OCI-LY3 (cell line): Measurements from ENCODE around the gene SMR3B.

Source experiments
- CTCF ChIP-seq: fragments of 200-600, 300-600 bp; sonication (generic); IDR thresholded peaks from 2 replicates; pipeline ENCODE4 v1.5.1; 2014; ENCODE audit warnings: antibody characterized with exemption, low read length, low read depth
- EZH2phosphoT487 ChIP-seq: fragments of 200-600 bp; shearing (Covaris generic); IDR thresholded peaks from 2 replicates; pipeline ENCODE4 v1.6.1; 2018; ENCODE audit warnings: antibody characterized with exemption, mixed run types, low read depth

DNA sequence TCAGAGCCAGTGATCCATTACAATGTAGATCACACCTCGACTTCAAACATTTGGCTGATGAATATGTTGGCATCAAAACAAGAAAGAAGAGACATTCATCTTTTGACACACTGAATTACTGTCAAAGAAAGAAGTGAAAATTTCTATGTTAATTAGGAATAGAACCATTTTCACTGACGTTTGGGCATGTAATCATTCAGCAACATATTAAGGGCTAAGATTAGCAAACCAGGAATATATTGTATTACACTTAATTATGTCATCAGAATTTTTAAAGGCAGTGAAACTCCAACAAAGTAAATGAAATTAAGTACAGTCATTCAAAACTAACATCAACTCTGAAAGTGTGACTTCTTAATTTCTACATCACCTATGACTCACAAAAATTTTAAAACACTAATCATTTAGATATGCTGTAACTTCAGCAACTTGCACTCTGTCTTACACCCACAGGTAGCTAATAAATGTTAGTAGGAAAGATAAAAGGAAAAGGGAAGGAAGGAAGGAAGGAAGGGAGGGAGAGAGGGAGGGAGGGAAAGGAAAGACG lies 23.7 kb upstream of the SMR3B start:
- TF ChIP-seq CTCF, result no peak
- TF ChIP-seq EZH2phosphoT487, result no peak
